Large intestine (tissue), 3 donors: ENCODE data around the gene ALX4. TPM values are rescaled to one million over a fixed set of nuclear protein-coding genes. Genes with fewer than 3 reads are reported as not detected.

Experiments
- DNase-seq, 2 donors: peaks; one replicate each; pipeline versions ENCODE4 v3.0.0 to v3.0.0-alpha.2; 2013
- H3K27ac ChIP-seq: one replicate; pipeline ENCODE4 v1.5.1; 2013; ENCODE audit warnings: low read length
- H3K27me3 ChIP-seq: 2 replicates; pipeline ENCODE4 v1.6.1; 2013; ENCODE audit warnings: low read length; ENCODE audit not compliant: control insufficient read depth, insufficient read depth
- H3K36me3 ChIP-seq: 2 replicates; pipeline ENCODE4 v1.6.1; 2013; ENCODE audit warnings: low read length; ENCODE audit not compliant: control insufficient read depth, insufficient read depth
- H3K4me1 ChIP-seq: one replicate; pipeline ENCODE4 v1.6.1; 2013; ENCODE audit warnings: low read length; ENCODE audit not compliant: control insufficient read depth, insufficient read depth
- H3K4me3 ChIP-seq: one replicate; pipeline ENCODE4 v1.5.1; 2013; ENCODE audit warnings: low read length
- H3K9me3 ChIP-seq: one replicate; pipeline ENCODE4 v1.6.1; 2013; ENCODE audit warnings: mild to moderate bottlenecking, low read depth, low read length, moderate library complexity; ENCODE audit not compliant: control insufficient read depth
- WGBS: methylation state at CpG from one replicate; pipeline ENCODE4 v1.1.5; 2013; ENCODE audit warnings: low lambda C conversion rate; ENCODE audit not compliant: insufficient coverage; 5-methylcytosine and 5-hydroxymethylcytosine counted together
- polyA plus RNA-seq: library from polyadenylated mRNA; unstranded; fragments of 120-200 nt; gene quantifications from one replicate; pipeline ENCODE4 v1.2.1, GENCODE V29; 2013

ALX4 gene
- polyA plus RNA-seq, 1 donor: 0.13 TPM

DNA sequence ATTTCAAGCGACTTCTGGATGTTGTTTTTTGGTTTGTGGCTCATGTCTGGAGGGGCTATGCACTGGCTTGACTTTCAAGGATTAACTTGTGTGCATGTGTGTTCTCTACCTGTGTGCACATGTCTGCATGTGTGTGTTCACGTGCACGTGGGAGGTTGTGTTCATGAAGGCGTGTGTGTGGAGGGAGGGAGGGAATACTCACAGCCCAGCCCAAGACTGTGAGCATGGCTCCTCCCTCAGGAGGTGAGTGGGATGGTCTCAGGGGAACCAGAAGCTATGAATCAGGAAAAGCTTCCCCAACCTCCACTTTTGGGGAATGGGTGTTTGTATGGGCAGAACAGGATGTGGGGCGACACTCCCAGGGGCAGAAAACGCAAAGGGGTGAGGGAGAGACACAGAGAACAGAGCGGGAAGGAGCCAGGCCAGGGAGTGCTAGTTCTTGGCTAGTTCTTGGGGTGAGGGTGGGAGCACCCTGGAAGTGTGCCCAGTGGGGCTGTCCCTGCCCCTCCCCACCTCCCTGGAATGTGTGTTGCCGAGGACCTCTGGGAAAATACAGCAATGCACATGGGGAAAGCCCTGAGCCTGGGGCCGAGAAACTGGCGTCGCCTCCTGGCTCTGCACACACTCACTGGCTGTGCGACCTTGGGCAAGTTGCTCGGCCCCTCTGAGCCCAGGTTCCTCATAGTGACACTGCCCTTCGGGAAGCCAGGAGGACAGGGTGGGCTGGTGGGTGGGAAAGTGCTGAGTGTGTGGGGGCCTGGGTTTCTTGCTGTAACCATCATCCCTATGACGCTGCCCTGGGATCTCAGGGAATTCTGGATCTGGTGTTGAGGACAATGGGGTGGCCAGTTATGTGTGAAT is 16.9 kb upstream of the ALX4 start:
- Histone ChIP-seq H3K27me3 (peaks cover 94% of the 10 kb centered on the region), H3K27ac (no peak overlapping the region), H3K36me3 (no peaks in the 10 kb centered on the region), H3K4me1 (no peaks in the 10 kb centered on the region), H3K4me3 (no peak overlapping the region), H3K9me3 (no peaks in the 10 kb centered on the region)
- no peak for DNase-seq
- no CpG with 5 or more reads among the region's 15 CpGs for WGBS

GRCh38 chr11:44325698-44326097 is 15.8 kb upstream of the ALX4 start:
- DNase-seq: no peak
- no CpG with 5 or more reads among the region's 5 CpGs for WGBS
- Histone ChIP-seq H3K4me1 (no peaks in the 10 kb centered on the region), H3K4me3 (no peak overlapping the region), H3K27ac (no peak overlapping the region), H3K36me3 (no peaks in the 10 kb centered on the region), H3K9me3 (no peaks in the 10 kb centered on the region), H3K27me3 (peaks cover 100% of the 10 kb centered on the region)

- no peak overlapping the region for H3K27ac ChIP-seq
- no peaks in the 10 kb centered on the region for H3K4me1 ChIP-seq
- DNase-seq: no peak
- no peaks in the 10 kb centered on the region for H3K9me3 ChIP-seq
- H3K36me3 ChIP-seq: no peaks in the 10 kb centered on the region
- H3K4me3 ChIP-seq: no peak overlapping the region
- H3K27me3 ChIP-seq: peaks cover 100% of the 10 kb centered on the region
- no CpG with 5 or more reads among the region's 13 CpGs for WGBS
Observed at GRCh38 chr11:44324749-44325525, 15.0 kb upstream of the ALX4 start.

DNA sequence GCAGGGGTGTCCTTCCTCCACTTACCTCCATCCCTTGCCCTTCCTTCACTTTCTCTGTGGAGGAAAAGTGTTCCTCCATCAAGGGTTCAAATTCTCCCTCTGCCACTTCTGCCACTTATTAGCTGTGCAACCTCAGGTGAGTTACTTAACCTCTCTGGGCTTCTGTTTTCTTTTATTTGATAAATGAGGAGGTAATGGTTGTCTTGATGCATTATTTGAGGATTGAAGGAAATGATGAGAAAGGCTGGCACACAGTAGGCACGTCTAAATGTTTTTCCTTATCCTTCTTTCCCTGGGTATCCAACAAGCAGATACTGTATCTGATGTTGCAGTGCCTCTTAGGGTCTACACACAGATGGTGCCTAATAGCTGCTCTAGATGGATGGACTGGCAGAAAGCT is 14.3 kb upstream of the ALX4 start:
- H3K27ac ChIP-seq: no peak overlapping the region
- no peaks in the 10 kb centered on the region for H3K36me3 ChIP-seq
- H3K27me3 ChIP-seq: peaks cover 100% of the 10 kb centered on the region
- no peaks in the 10 kb centered on the region for H3K4me1 ChIP-seq
- H3K9me3 ChIP-seq: no peaks in the 10 kb centered on the region
- no CpG with 5 or more reads among the region's 1 CpG for WGBS
- no peak overlapping the region for H3K4me3 ChIP-seq
- no peak for DNase-seq

DNA sequence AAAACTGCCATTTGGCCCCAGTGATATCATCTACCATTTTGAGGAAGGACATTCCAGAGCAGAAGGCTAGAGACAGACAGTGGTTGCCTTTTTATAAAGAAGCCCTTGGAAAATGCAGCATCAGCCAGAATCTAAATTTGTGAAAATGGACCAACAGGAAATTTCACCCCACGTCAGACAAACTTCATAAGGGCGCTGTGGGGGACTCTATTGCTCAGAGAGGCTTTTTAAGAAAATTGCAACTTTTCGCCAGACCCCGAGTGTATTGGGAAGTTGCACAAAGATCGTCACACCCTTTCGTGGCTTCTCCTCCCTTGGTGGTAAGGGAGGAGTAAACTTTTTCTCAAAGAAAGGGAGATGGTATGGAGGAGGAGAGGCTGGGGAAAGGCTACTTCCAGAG is 12.3 kb upstream of the ALX4 start:
- Histone ChIP-seq H3K9me3 (no peaks in the 10 kb centered on the region), H3K4me3 (no peak overlapping the region), H3K27me3 (peaks cover 100% of the 10 kb centered on the region), H3K36me3 (no peaks in the 10 kb centered on the region), H3K4me1 (no peaks in the 10 kb centered on the region), H3K27ac (no peak overlapping the region)
- WGBS: no CpG with 5 or more reads among the region's 6 CpGs
- DNase-seq: no peak

- WGBS: no CpG with 5 or more reads among the region's 4 CpGs
- H3K27ac ChIP-seq: no peak overlapping the region
- H3K4me3 ChIP-seq: no peak overlapping the region
- DNase-seq: no peak
- peaks cover 5% of the 10 kb centered on the region for H3K4me1 ChIP-seq
- H3K36me3 ChIP-seq: no peaks in the 10 kb centered on the region
- peaks cover 100% of the 10 kb centered on the region for H3K27me3 ChIP-seq
- peaks cover 7% of the 10 kb centered on the region for H3K9me3 ChIP-seq
Observed at GRCh38 chr11:44321059-44321458, 11.1 kb upstream of the ALX4 start.

DNA sequence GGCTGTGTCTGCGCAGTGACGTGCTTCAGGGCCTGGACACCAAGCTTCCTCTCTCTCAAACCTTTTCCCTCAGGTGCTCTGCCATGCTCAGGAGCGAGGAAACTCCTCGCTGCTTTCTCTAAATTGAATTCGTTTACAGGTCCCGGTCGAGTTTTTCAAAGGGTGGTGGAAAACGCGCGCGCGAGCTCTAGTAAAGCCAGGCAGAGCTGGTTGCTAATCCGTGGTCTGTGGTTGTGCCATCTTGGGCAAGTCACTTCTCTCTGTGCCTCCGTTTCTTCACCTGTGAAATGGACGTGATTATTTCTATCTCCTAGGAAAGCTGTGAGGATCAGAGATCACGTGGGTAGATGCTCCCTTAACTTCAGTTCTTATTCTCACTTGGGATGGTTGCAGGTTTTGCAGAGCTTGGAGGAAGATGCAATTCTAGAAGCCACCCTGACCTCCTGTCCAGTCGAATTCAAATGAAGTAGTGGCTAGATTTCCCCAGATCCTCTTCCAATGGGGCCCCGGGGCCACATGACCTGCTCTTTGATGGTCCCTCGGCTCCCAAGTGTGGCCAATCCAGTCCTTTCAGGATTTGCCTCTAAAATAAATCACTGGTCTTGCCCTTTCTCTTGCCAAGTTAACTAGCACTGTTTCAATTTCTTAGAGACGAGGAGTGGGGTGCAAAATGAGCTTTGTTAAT is 10.5 kb upstream of the ALX4 start:
- H3K27ac ChIP-seq: no peak overlapping the region
- H3K4me3 ChIP-seq: no peak overlapping the region
- peaks cover 7% of the 10 kb centered on the region for H3K9me3 ChIP-seq
- H3K27me3 ChIP-seq: peaks cover 100% of the 10 kb centered on the region
- no peak for DNase-seq
- no peaks in the 10 kb centered on the region for H3K36me3 ChIP-seq
- 0% methylated on average over 1 of the region's 20 CpGs for WGBS
- peaks cover 5% of the 10 kb centered on the region for H3K4me1 ChIP-seq

GRCh38 chr11:44319552-44320288 is 9.8 kb upstream of the ALX4 start:
- WGBS: no CpG with 5 or more reads among the region's 53 CpGs
- Histone ChIP-seq H3K27ac (no peak overlapping the region), H3K9me3 (peaks cover 7% of the 10 kb centered on the region), H3K4me1 (peaks cover 5% of the 10 kb centered on the region), H3K36me3 (no peaks in the 10 kb centered on the region), H3K27me3 (peaks cover 99% of the 10 kb centered on the region), H3K4me3 (no peak overlapping the region)
- DNase-seq: peak in 1 of 2 donors; percentile 20

DNA sequence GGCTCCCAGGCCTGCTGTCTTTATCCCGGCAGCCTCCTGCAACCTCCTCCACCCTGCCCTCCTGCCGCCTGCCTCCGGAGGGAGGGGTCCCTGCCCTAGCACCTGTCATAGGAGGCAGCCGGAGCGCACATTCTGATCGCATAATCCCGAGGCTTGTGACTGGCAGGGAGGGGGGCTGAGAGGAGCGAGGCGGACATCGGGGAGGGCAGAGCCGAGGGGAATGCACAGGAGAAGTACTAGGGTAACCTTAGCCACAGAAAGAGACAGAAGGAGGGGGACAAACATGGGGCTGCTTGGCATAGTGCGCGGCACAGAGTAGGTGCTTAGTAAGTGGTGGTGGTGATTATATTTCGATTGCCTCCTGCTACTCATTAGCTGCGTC is 9.2 kb upstream of the ALX4 start:
- no CpG with 5 or more reads among the region's 15 CpGs for whole genome bisulfite sequencing
- Histone ChIP-seq H3K4me1 (peaks cover 5% of the 10 kb centered on the region), H3K27me3 (peaks cover 99% of the 10 kb centered on the region), H3K9me3 (peaks cover 7% of the 10 kb centered on the region), H3K27ac (no peak overlapping the region), H3K4me3 (no peak overlapping the region), H3K36me3 (no peaks in the 10 kb centered on the region)
- no peak for DNase-seq

DNA sequence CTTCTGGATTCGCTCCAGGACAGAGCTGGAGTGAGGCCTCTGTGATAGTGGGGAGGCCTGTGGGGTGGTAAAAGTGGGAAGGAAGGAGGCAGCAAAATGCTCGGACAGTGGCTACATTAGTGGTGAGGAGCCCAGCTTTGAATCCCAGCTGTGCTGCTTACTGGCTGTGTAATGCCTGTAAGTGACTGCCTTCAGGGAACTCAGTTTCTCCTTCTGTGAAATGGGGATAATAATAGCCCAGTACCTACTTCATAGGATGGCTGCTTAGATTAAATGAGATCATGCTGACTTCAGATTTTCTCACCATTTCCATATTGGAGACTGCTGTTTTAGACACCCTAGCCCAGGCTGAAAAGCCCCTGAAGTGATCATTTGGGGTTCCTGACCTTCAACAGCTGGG is 8.4 kb upstream of the ALX4 start:
- H3K27ac ChIP-seq: no peak overlapping the region

More for the DNA sequence above, 8.4 kb upstream of the ALX4 start:
- Histone ChIP-seq H3K27me3 (peaks cover 99% of the 10 kb centered on the region), H3K9me3 (peaks cover 7% of the 10 kb centered on the region), H3K36me3 (no peaks in the 10 kb centered on the region), H3K4me3 (no peak overlapping the region), H3K4me1 (peaks cover 5% of the 10 kb centered on the region)
- no CpG with 5 or more reads among the region's 2 CpGs for WGBS
- no peak for DNase-seq
